GM12873 (cell line): ENCODE results near the gene TAS1R3.

Experiments used
- CTCF ChIP-seq: IDR thresholded peaks from 2 replicates; pipeline ENCODE4 v1.5.1; 2012; ENCODE audit warnings: low read depth, mild to moderate bottlenecking, moderate library complexity, low read length, control low read depth; ENCODE audit not compliant: insufficient read depth; ENCODE audit errors: missing control alignments

TAS1R3 gene

GRCh38 chr1:1292442-1292779, 38.7 kb upstream of the TAS1R3 start:
- TF ChIP-seq CTCF, result no peak

- no peak for TF ChIP-seq CTCF
Measured at GRCh38 chr1:1292851-1293250, 38.2 kb upstream of the TAS1R3 start.

- no peak for TF ChIP-seq CTCF
Measured at GRCh38 chr1:1293263-1294249, 37.5 kb upstream of the TAS1R3 start.

- TF ChIP-seq CTCF, result no peak
Measured at GRCh38 chr1:1294250-1294890, 36.7 kb upstream of the TAS1R3 start.

- no peak for TF ChIP-seq CTCF
Measured at GRCh38 chr1:1295154-1295923, 35.7 kb upstream of the TAS1R3 start.

- no peak for TF ChIP-seq CTCF
Measured at GRCh38 chr1:1296070-1297061, 34.7 kb upstream of the TAS1R3 start.
